ENCODE results near the gene CALHM3.
A peak's percentile ranks its signal among the peaks of the same experiment; 100 is the strongest.
"Not testable (repeated sequence)": the region's sequence is repeated elsewhere in the genome, so short reads cannot be mapped to it uniquely, and the experiment has no call there.

CALHM3 gene

DNA sequence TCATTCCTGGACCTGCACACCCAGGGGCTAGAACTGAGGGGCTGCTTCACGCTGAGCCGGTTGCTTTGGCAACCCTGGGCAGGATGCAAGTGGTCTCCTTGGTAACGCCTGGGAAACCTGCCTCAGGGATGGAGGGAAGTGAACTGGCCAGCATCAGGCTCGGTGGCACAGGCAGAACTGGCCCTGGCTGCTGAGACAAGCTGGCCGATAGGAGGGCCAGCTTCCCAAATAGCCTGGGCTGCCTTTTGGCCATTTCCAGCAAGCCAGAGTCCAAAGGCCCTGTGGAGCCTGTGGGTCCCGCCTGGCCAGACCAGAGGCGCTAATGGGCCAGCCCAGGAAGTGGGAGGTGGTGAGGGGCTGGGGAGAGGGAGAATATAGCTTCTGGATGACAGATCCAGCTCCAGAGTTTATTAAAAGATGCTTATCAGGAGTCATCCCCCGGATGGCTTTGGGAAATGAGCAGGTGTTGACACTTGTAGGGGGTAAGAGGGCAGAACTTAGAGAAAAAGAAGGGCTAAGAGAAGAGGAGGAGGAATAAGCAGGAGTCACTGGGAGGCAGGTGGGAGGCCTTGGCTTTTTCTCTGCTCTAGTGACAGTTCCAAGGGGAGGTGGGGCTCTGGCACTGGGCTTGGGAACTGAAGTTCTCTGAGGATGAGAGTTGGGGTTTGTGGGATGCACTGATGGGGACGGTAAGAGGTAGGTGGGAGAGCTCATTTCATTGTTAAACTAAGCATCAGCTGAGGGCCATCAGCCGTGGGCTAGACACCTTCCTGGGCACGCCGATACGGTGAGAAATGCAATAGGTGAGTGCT lies 24.0 kb upstream of the CALHM3 start:
- DNase-seq (ENCODE audit: low spot score), result no peak

DNA sequence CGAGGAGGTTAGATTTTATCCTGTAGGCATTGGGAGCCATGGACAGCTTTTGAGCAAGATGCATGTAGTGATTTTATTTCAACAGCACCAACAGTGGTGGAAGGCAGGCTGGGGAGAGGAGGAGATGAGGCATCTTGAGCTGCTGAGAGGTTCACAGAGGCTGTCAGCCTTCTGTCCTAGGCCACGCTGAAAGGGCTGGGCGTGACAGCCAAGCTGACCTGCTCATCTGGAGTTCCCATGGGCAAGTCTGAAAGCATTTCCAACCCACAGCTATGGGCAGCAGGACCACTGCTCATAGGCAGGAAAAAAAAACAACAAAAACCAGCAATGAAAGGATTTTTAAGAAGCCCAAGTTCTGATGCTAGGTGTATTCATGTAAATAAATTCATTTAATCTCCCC lies 22.1 kb upstream of the CALHM3 start:
- DNase-seq (ENCODE audit: low spot score), result no peak

DNA sequence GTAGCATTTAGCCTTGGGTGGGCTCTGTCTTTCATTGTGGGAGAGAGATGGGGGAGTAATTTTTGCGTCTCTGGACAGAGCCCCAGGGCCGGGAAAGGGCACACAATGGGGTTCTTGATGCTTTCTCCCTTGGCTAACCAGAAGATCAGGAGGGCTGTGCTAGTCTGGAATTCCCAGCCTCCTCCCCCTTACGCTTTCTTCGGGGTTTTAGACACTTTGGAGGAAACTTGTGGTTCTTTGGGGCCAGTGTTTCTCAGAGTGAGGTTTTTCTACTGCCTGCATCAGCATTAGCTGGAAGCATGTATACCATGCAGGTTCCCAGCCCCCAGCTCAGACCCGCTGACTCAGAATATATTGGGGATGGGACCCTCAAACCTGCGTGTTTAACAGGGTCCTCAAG lies 21.4 kb upstream of the CALHM3 start:
- DNase-seq (ENCODE audit: low spot score), result no peak

DNA sequence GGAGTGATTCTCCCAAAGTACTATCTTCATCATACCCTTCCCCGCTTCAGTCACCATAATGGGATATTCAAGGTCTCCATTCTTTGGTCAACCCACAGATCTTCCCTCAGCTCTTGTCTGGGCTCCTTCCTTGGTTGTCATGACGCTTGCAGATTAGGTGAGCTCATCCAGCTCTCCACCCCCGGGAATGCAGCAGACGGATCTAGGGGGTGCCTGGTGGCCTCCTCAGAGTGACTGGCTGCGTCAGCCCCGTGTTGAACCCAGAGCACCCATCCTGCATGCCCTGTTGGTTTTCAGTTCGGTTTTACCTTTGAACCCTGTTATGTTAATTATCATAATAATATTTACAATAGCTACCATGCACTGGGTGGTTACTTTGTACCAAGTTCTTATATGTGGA lies 20.8 kb upstream of the CALHM3 start:
- no peak for DNase-seq (ENCODE audit: low spot score)

DNA sequence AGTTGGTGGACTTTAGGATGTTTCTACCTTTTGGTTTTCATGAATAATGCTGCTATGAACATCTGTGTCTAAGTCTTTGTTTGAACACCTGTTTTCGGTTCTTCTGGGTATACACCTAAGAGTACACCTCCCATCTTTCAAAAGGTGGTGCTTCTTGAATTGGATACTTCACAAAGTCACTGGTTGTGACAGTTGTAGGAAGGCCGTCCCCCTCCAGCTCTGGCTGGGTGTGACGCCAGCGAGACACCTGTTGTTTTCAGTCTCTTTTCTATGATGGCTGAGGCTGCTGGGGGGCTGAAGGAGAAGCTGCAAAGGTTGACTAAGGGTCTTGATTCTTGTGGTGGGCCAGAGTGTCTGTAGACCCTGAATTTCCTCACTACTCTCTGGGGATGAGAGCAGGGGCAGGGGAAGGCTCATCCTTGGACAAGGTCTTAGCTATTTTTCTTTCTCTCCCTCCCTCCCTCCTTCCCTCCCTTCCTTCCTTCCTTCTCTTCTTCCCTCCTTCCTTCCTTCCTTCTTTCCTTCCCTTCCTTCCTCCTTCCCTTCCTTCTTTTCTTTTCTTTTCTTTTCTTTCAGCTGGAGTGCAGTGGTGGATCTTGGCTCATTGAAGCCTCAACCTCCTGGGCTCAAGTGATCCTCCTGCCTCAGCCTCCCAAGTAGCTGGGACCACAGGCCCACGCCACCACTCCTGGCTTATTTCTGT lies 20.0 kb upstream of the CALHM3 start:
- no peak for DNase-seq (ENCODE audit: low spot score)

DNA sequence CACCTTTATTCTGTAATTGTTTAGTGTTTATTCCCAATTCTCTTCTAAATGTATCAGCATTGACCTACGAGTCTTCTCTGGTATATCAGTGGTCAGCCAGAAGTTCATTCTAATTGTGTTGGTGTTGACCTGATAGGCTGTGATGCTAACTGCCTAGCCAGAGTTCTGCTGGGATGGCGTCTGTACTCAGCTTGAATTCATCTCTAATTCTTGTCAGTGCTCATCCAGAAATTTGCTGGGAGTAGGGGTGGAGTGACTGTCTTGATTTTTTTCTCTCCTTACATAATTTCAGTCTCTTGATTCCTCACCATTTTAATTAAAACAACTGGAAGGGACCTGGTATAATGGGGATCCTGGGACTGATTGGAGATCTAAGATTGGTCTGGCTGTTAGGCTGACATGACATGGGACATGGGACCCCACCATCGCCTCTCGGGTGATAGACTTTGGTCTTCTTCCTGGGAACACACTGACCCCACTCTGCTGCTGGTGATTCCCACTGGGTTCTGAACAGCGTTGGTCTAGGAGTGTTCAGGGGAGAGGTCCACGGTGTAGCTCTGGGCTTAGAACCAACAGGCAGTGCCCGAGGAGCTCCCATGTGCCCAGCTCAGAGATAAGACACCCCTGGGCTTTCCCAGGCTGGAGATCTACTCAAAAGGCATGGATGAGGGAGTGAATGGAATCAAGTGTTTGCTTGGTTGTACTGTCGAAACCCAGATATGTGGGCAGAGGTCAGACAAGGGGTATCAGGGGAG lies 18.3 kb upstream of the CALHM3 start:
- DNase-seq (ENCODE audit: low spot score), result no peak

DNA sequence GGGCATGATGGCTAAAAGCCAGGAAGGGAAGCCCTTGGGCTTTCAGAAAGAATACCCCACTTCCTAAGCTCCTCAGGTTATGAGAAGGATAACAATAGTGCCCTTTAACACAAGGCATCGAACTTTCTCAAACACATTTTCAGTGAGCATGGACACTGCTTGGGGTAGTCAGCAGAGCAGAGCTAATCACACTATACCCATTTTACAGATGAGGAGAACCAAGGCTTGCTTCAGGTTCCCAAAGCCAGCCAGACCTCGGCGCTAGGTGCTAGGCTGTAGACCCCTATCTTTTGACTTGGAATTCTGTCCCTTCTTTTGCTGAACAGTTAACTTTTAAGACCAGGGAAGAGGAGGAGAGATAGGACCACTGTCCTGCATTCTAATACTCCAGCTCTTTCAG lies 16.3 kb upstream of the CALHM3 start:
- no peak for DNase-seq (ENCODE audit: low spot score)

DNA sequence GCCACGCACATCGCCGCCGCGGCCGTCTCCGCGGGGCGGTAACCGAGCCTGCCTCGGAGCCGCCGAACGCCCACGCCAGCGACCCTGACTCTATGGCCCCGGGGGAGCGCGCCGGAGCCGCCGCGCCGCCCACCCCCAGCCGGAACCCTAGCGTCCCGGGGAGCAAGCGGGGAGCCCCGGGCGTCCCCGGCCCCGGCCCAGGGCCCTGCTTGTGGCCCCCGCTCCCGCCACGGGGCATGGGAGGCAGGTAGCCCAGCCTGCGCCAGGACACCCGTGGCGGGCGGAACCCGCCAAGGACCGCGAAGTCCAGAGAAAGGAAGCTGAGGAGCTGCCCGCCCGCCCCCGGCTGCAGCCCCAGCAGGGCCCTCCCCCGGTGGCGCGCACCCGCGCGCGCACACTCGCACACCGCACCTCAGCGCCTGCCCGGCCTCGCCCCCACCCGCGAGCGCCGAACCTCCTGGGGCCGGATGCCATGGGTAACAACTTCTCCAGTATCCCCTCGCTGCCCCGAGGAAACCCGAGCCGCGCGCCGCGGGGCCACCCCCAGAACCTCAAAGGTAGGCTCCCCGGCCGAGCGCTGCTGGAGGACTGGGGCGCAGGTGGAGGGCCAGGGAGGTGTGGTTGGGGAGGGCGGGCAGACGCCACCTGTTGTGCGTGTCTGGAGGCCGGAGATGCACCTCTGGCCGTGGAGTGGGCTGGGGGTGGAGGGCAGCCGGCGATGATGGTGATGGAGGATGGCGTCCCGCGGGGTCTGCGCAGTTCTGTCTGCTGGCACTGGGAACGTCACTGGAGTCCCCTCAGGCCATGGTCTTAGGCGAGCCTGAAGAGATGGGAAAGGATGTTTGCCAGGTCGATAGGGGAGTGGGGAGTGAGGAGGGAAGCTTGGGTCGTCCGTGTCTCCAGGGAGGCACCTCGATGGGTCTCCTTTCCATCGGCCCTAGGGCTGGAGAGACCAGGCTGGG lies 15.2 kb upstream of the CALHM3 start:
- DNase-seq (ENCODE audit: low spot score), result peak; percentile 36

DNA sequence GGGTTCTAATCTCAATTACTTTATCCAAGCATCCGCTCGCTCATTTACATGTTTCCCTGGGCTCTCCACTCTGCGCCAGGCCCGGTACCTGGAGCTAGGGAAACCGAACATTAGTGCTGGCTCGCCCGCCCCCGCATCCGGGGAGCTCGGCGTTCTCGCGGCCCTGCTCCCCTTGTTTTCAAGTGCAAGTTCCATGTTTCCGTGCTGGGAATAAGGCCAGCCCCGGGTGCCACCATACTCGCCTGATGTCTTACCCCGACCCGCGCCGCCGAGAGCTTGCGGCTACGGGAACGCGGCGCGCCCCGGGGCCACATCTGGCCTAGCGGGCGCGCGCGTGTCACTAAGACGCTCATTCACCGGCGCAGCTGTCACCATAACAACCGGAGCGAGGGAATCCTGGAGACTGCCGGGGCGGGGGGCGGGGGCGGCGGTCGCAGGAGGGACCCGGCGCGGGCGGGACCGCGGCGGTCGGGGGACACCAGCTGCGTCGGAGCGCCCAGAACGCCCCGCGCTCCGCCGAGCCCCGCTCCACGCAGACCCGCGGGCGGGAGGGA lies 14.4 kb upstream of the CALHM3 start, which contains the start of gene NEURL1:
TSS of gene NEURL1 (plus strand) at position 344 of the 554 bp plus-strand sequence. CDS start 683 bp downstream, outside the sequence.
- DNase-seq (ENCODE audit: low spot score), result peak; percentile 40

DNA sequence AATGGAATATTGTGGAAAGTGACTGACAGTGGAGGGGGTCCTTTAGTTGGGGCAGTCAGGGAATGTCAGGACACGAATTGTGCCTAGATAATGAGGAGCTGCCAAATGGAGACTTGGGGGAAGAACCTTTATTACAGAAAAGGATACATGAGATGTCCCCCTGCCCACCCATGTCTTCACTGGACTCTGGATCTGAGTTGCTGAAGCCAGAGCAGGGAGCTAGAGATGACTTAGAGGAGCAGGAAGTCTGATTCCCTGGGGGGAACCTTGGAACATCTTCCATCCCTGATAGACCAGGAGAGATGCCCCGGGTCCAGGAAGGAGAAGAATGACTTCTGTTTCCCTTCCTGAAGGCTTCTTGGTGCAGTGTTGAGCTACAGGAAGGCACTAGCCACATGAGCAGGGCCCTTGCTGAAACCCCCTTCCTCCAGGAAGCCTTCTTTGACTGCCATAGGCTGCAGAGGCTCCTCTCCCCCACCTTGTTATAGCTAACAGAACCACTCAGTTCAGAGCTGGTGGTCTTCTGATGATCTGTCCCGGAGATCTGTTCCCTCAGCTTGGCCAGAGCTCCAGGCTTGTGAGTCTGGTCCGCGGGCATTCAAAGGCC lies 13.7 kb upstream of the CALHM3 start:
- DNase-seq (ENCODE audit: low spot score), result no peak

DNA sequence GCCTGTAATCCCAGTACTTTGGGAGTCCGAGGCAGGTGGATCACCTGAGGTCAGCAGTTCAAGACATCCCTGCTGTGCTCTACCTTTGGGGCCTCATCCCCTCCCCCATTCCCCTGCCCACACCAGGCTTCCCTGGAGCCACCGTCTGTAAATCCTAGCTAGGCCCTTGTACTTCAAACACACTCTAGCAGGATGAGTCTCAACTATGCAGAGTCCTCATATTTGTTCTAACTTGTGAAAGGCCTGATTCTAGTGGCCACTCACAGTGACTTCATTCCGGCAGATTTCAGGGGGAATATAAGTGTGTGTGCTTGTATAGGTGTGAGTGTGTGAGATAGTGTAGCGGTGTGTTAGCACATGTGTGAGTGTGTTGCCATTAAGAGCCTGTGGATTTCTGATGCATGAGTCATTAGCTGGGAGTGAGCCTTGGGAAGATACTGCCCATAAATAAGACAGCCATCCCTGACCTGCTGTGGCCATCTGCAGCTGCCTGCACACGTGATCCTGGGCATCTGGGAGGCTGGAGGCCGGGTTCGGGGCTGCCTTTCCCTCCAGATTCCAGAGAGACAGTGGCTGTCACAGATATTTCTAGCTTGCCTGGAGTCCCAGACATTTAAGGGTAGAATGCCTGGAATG lies 12.8 kb upstream of the CALHM3 start:
- no peak for DNase-seq (ENCODE audit: low spot score)

DNA sequence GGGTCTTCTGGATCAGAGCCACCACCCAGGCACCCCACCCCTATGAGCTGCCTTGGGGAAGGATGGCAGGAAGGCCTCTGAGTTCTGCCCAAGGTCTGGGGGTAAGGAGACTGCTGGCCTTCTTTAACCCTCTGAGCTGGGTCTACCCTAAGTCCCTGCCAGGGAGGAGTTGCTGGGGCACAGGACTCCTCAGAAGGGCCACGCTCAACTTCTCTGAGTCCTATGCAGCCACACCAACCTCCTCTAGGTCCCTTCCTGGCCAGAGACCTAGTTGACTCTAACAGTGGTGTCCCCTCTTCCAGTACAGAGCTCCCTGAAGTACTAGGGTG lies 11.9 kb upstream of the CALHM3 start:
- DNase-seq (ENCODE audit: low spot score), result no peak

DNA sequence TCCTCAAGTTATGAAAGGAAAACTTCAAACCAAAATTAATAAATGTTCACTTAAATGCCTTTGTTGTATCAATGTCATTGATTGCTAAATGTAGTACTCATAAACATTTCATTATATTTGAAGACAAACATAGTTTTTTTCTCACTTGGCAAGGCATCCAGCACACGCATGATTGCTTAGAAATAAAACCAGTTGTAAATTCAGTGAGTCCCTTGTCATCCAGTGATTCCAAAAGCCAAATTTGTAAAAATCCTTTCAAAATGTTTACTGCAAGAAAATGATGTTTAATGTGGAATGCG lies 8.3 kb upstream of the CALHM3 start:
- no peak for DNase-seq (ENCODE audit: low spot score)

DNA sequence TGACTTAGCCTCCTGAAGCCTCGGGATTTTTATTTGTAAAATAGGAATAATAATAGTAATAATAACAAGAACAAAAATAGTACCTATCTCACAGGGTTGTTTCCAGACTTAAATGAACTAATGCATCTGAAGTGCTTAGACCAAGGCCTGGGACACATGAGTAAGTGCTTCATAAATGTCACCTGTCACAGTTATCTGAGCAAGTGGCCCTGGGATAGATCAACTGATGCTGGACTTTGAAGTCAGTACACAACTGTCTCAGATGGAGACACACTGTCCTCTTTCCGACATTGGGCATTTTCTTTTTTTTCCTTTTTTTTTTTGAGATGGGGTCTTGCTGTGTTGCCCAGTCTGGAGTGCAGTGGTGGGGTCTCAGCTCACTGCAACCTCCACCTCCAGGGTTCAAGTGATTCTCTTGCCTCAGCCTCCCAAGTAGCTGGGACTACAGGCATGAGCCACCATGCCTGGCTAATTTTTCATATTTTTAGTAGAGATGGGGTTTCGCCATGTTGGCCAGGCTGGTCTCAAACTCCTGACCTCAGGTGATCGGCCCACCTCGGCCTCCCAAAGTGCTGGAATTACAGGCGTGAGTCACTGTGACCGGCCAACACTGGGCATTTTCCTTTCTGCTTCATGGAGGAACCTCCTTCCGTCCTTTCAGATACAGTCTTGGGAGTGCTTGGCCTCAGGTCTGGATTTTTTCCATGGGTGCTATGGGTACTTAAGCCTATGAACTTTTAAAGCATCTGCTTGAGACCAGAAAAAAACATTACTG lies 7.8 kb upstream of the CALHM3 start:
- not testable (repeated sequence) for DNase-seq (ENCODE audit: low spot score)

DNA sequence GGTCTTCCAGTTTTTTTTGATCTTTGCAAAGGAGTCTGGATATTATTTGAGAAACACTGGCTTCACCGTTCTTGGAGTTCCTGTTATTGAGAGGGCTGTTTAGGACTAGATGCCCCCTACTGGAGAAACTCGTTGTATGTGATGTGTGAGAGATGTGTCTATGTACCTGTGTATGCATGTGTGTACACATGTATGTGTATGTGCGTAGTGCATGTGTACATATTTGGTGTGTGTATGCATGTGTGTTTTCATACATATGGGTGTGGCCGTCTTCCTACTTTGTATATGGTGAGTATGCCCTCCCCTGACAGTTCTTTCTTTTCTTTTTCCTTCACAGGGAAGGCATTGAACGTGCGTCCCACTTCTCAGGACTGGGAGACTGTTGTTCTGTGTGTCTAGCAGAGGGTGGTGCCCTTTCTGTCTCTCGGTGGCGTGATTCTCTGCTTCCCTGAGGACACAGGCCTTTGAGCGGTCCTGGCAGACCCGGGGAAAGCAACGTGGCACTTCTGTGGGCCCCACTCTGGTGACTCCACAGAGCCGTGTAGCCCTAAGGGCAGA lies 3.0 kb upstream of the CALHM3 start:
- peak; percentile 83 for DNase-seq (ENCODE audit: low spot score)

DNA sequence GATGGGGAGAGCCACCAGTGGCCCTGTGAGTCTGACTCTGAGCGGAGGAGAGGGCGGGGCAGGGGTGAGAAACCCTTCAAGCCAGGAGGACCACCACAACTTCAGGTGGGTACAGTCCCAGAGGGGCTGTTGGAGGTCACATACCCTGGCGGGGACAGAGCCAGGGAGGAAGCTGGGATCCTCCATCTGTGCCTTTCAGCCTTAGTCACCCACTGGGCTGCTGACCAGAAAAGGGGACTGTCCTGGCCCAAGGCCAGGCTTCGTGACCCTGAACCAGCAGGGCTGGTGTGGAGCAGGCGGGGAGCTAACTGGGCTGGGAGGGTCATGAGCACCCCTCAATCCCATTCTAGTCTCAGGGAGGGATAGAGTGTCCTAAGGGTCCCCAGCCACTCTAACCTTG lies 1.5 kb upstream of the CALHM3 start:
- DNase-seq (ENCODE audit: low spot score), result no peak

DNA sequence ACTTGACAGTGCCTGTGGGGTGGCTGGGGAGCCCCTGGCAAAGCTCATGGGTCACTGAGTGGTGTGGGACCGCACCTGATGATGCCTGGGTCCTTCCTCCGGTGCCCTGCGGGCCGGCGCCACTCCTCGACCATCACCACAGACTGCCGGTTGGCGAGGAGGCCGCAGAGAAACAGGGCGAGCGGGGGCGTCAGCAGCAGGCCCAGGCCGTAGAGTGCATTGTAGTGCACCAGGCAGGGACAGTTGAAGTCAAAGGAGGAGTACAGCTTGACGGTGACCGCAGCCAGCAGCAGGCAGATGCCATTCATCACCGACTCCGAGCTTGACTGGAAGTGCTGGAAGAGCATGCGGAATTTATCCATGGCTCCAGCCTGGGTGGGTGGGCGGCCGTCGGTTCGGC lies 369 bp downstream of the CALHM3 start:
- no peak for DNase-seq (ENCODE audit: low spot score)

DNA sequence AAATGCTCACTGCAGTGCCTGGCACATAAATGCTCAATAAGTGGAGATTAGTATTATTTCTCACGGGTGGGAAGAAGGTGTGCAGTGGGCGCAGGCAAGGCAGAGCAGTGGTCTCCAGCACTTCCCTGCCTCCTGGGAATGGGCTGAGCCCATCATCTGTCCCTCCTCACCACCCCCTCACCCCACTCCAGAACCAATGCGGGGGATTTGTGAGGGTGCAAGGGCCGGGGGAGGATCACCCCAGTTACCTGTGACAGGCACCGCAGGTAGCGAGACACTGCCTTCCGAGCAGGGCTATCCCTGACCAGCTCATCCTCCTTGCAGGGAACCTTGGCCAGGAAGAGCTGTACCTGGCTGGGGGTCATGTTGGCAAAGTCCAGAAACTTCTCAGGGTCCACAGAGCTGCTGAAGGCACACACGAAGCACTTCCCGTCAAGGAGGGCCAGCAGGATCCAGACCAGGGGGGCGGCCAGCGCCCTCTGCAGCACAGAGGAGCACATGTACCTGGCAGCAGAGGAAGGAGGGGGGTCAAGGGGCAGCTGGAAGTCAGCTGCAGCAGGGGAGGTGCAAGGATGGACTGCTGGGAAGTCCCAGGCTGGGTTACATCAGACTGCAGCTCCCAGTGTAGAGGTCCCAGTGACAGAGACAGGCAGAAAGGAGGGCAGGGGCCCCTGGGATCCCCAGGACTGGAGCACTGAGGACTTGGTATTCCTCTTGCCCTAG lies 2.8 kb downstream of the CALHM3 start:
- DNase-seq (ENCODE audit: low spot score), result no peak

DNA sequence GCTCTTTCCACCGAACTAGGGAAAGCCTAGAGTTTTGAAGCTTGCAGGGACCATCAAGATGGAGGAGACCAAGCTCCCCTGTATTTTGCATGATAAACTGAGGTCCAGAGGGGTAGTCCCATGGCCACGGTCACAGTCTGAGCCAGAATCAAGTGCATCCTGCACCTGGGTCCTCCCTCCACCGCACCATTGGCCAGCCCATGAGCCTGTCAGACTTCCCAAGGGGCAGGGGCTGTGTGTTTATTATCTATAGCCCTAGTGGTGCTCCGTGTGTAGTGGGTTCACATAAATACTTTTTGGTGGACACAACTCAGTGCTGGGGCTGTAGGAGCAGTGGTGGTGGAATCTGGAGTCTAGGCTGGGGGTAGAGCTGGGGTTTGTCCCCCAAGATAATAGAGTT lies 3.6 kb downstream of the CALHM3 start:
- DNase-seq (ENCODE audit: low spot score), result no peak
